ENCODE results near the gene PTPRK.
A peak's percentile ranks its signal among the peaks of the same experiment; 100 is the strongest.

The PTPRK gene

GRCh38 chr6:128246472-128247260, 273.7 kb downstream of the PTPRK start:
- DNase-seq (ENCODE audit: low spot score): no peak

GRCh38 chr6:128244751-128245405, 275.5 kb downstream of the PTPRK start:
- no peak for DNase-seq (ENCODE audit: low spot score)

- DNase-seq (ENCODE audit: low spot score): no peak
Observed at GRCh38 chr6:128242765-128243403, 277.5 kb downstream of the PTPRK start.

GRCh38 chr6:128241216-128241615, 279.2 kb downstream of the PTPRK start:
- DNase-seq (ENCODE audit: low spot score): no peak

- peak; percentile 40 for DNase-seq (ENCODE audit: low spot score)
Observed at GRCh38 chr6:128240024-128240428, 280.4 kb downstream of the PTPRK start.

- no peak for DNase-seq (ENCODE audit: low spot score)
Observed at GRCh38 chr6:128239146-128239545, 281.3 kb downstream of the PTPRK start.

- peak; percentile 72 for DNase-seq (ENCODE audit: low spot score)
Observed at GRCh38 chr6:128238225-128238624, 282.2 kb downstream of the PTPRK start.

GRCh38 chr6:128235556-128235955, 284.8 kb downstream of the PTPRK start:
- no peak for DNase-seq (ENCODE audit: low spot score)

- DNase-seq (ENCODE audit: low spot score): no peak
Observed at GRCh38 chr6:128233531-128233930, 286.9 kb downstream of the PTPRK start.

- DNase-seq (ENCODE audit: low spot score): no peak
Observed at GRCh38 chr6:128230267-128230989, 290.0 kb downstream of the PTPRK start.

GRCh38 chr6:128225612-128226011, 294.8 kb downstream of the PTPRK start:
- DNase-seq (ENCODE audit: low spot score): no peak

GRCh38 chr6:128216917-128217316, 303.5 kb downstream of the PTPRK start:
- DNase-seq (ENCODE audit: low spot score): no peak

GRCh38 chr6:128209771-128210170, 310.6 kb downstream of the PTPRK start:
- DNase-seq (ENCODE audit: low spot score): no peak

GRCh38 chr6:128208851-128209580, 311.4 kb downstream of the PTPRK start:
- no peak for DNase-seq (ENCODE audit: low spot score)

- DNase-seq (ENCODE audit: low spot score): no peak
Observed at GRCh38 chr6:128208078-128208477, 312.3 kb downstream of the PTPRK start.

GRCh38 chr6:128206610-128207426, 313.6 kb downstream of the PTPRK start:
- DNase-seq (ENCODE audit: low spot score): no peak

- no peak for DNase-seq (ENCODE audit: low spot score)
Observed at GRCh38 chr6:128204616-128205015, 315.8 kb downstream of the PTPRK start.

- no peak for DNase-seq (ENCODE audit: low spot score)
Observed at GRCh38 chr6:128202169-128202765, 318.1 kb downstream of the PTPRK start.

- DNase-seq (ENCODE audit: low spot score): no peak
Observed at GRCh38 chr6:128200789-128201188, 319.6 kb downstream of the PTPRK start.

- DNase-seq (ENCODE audit: low spot score): no peak
Observed at GRCh38 chr6:128199461-128199860, 320.9 kb downstream of the PTPRK start.

Measured in globus pallidus (tissue), 1 donor.